GM23338 (cell line): ENCODE results near the gene TEDC2. TPM values are rescaled to one million over a fixed set of nuclear protein-coding genes. Genes with fewer than 3 reads are reported as not detected.

ENCODE experiments used
- ATAC-seq: fragments of 200-7000 bp; cut with Tn5 transposase; 3 replicates; pipeline ENCODE4 v1.9.1; 2020
- DNase-seq: peaks from one replicate; pipeline ENCODE4 v3.0.0-alpha.2; 2015; ENCODE audit warnings: low spot score
- H2AFZ ChIP-seq: fragments of 200-600 bp; sonication (generic); 2 replicates; pipeline ENCODE4 v1.8.0; 2016; ENCODE audit warnings: antibody characterized with exemption, mild to moderate bottlenecking, moderate library complexity
- H3F3A ChIP-seq: fragments of 200-600 bp; sonication (generic); replicated peaks from 2 replicates; pipeline ENCODE4 v1.8.0; 2017; ENCODE audit warnings: antibody characterized with exemption, mixed run types, low read depth
- H3K27ac ChIP-seq: fragments of 200-600 bp; sonication (generic); 2 replicates; pipeline ENCODE4 v1.6.1; 2016; ENCODE audit warnings: low read depth
- H3K27me3 ChIP-seq: fragments of 200-600 bp; sonication (generic); 2 replicates; pipeline ENCODE4 v1.8.0; 2016; ENCODE audit warnings: mild to moderate bottlenecking, mixed run types, moderate library complexity; ENCODE audit not compliant: insufficient read depth
- H3K36me3 ChIP-seq: fragments of 200-600 bp; sonication (generic); 2 replicates; pipeline ENCODE4 v1.8.0; 2016; ENCODE audit warnings: mild to moderate bottlenecking; ENCODE audit not compliant: insufficient read depth
- H3K4me1 ChIP-seq: fragments of 200-600 bp; sonication (generic); 2 replicates; pipeline ENCODE4 v1.8.0; 2016; ENCODE audit warnings: mild to moderate bottlenecking, moderate library complexity; ENCODE audit not compliant: insufficient read depth
- H3K4me2 ChIP-seq: fragments of 200-600 bp; sonication (generic); 2 replicates; pipeline ENCODE4 v1.7.1; 2017; ENCODE audit warnings: mixed run types
- H3K4me3 ChIP-seq: fragments of 200-600 bp; sonication (generic); 2 replicates; pipeline ENCODE4 v1.6.1; 2016; ENCODE audit warnings: mixed run types
- H3K79me2 ChIP-seq: fragments of 200-600 bp; sonication (generic); replicated peaks from 2 replicates; pipeline ENCODE4 v1.8.0; 2017; ENCODE audit warnings: mild to moderate bottlenecking; ENCODE audit not compliant: insufficient read depth
- H3K9me2 ChIP-seq: fragments of 200-600 bp; sonication (generic); 2 replicates; pipeline ENCODE4 v1.8.0; 2017; ENCODE audit not compliant: insufficient read depth
- H4K20me1 ChIP-seq: fragments of 200-600 bp; sonication (generic); replicated peaks from 2 replicates; pipeline ENCODE4 v1.8.0; 2017; ENCODE audit warnings: mild to moderate bottlenecking; ENCODE audit not compliant: insufficient read depth
- H3K27ac Mint-ChIP-seq: 2 replicates; pipeline ENCODE4 v1.8.0; 2020; ENCODE audit warnings: inconsistent platforms, mild to moderate bottlenecking, moderate library complexity, mixed read lengths
- H3K27me3 Mint-ChIP-seq: 3 replicates; pipeline ENCODE4 v1.8.0; 2022; ENCODE audit warnings: low read depth, mild to moderate bottlenecking, moderate library complexity, mixed read lengths, inconsistent platforms; ENCODE audit not compliant: insufficient read depth, poor library complexity
- H3K36me3 Mint-ChIP-seq: 3 replicates; pipeline ENCODE4 v1.8.0; 2021; ENCODE audit warnings: low read depth, mild to moderate bottlenecking, inconsistent platforms, moderate library complexity, mixed read lengths
- H3K4me1 Mint-ChIP-seq: 3 replicates; pipeline ENCODE4 v1.8.0; 2020; ENCODE audit warnings: mild to moderate bottlenecking, inconsistent platforms, mixed read lengths
- H3K4me3 Mint-ChIP-seq: 3 replicates; pipeline ENCODE4 v1.8.0; 2021; ENCODE audit warnings: moderate library complexity, mild to moderate bottlenecking, inconsistent platforms, mixed read lengths
- H3K9me3 Mint-ChIP-seq: 3 replicates; pipeline ENCODE4 v1.8.0; 2020; ENCODE audit warnings: moderate library complexity, mild to moderate bottlenecking, inconsistent platforms, mixed read lengths
- CREB1 ChIP-seq: fragments of 250-450 bp; sonication (Bioruptor Pico); IDR thresholded peaks from 2 replicates; pipeline ENCODE4 v1.5.0; 2020; ENCODE audit warnings: low read depth, mild to moderate bottlenecking, moderate library complexity
- CTCF ChIP-seq, 2 experiments: fragments of 200-600 bp in 1 of 2; sonication (generic) in 1 of 2; conservative IDR thresholded peaks; 2 replicates each; pipeline versions ENCODE4 v1.5.1 to v1.6.1; 2016 to 2017; ENCODE audit warnings: antibody characterized with exemption in 2 of 2, low read depth in 2 of 2, mild to moderate bottlenecking in 2 of 2, moderate library complexity in 1 of 2
- ETS1 ChIP-seq: IDR thresholded peaks from 2 replicates; pipeline ENCODE4 v1.6.1; 2016; ENCODE audit warnings: antibody characterized with exemption
- EZH2phosphoT487 ChIP-seq: fragments of 200-600 bp; sonication (generic); IDR thresholded peaks from one replicate; pipeline ENCODE4 v1.8.1; 2018; ENCODE audit warnings: antibody characterized with exemption; ENCODE audit not compliant: unreplicated experiment
- STAT1 ChIP-seq: IDR thresholded peaks from one replicate; pipeline ENCODE4 v1.6.1; 2016; ENCODE audit warnings: antibody characterized with exemption; ENCODE audit not compliant: unreplicated experiment
- ZNF114 ChIP-seq: fragments of 250-450 bp; sonication (Bioruptor Pico); IDR thresholded peaks from 2 replicates; pipeline ENCODE4 v1.5.0; 2020; ENCODE audit warnings: mild to moderate bottlenecking, moderate library complexity
- ZNF331 ChIP-seq: fragments of 250-450 bp; sonication (Bioruptor Pico); IDR thresholded peaks from 2 replicates; pipeline ENCODE4 v1.5.0; 2020; ENCODE audit warnings: low read depth, mild to moderate bottlenecking, moderate library complexity
- ZNF462 ChIP-seq: fragments of 250-450 bp; sonication (Bioruptor Pico); IDR thresholded peaks from 2 replicates; pipeline ENCODE4 v1.5.0; 2020; ENCODE audit warnings: mild to moderate bottlenecking, moderate library complexity
- polyA plus RNA-seq: library from polyadenylated mRNA; unstranded; fragments of >200 nt; fragmentation: Nextera tagmentation; extraction: Ambion mirVana; gene quantifications from 2 replicates; pipeline ENCODE4 v1.2.1, GENCODE V29; 2016
- total RNA-seq: library from RNA; depleted of rRNA; stranded (reverse); fragments of >200 nt; shearing (Covaris generic); gene quantifications from 2 replicates; pipeline ENCODE4 v1.2.3, GENCODE V29; 2014

The TEDC2 gene
- total and polyA plus RNA-seq, 2 experiments from 2014 or later, result 50.6 to 98.9 TPM

- TF ChIP-seq ZNF114 (CRISPR knock-in tag) (no peak), CREB1 (CRISPR knock-in tag) (no peak)
- Histone ChIP-seq H2AFZ (no peak overlapping the region), H3K27me3 (no peaks in the 10 kb centered on the region), H3K4me3 (no peak overlapping the region), H3K79me2 (0 out of 2 replicates have a peak, but pooled peaks cover 6% of the 10 kb centered on the region), H4K20me1 (0 out of 2 replicates have a peak, but pooled peaks cover 2% of the 10 kb centered on the region), H3K27ac (no peak overlapping the region), H3F3A (no peaks in the 10 kb centered on the region), H3K4me2 (no peak overlapping the region), H3K4me1 (no peaks in the 10 kb centered on the region), H3K9me2 (no peaks in the 10 kb centered on the region), H3K36me3 (no peaks in the 10 kb centered on the region)
- Mint-ChIP-seq H3K27me3 (peaks cover 17% of the 10 kb centered on the region), H3K36me3 (no peaks in the 10 kb centered on the region; the same call in 1 of the 3 replicates), H3K27ac (no peak overlapping the region), H3K9me3 (no peaks in the 10 kb centered on the region), H3K4me3 (no peak overlapping the region; the same call in 2 of the 3 replicates), H3K4me1 (peaks cover 20% of the 10 kb centered on the region)
- ATAC-seq (no peak), DNase-seq (no peak)
Observed at GRCh38 chr16:2484898-2485508, 25.1 kb downstream of the TEDC2 start.

GRCh38 chr16:2485811-2486507, 26.1 kb downstream of the TEDC2 start:
- no peak overlapping the region for H3K27ac ChIP-seq
- ATAC-seq, result no peak
- H2AFZ ChIP-seq, result no peak overlapping the region
- TF ChIP-seq ZNF331 (CRISPR knock-in tag) (no peak), ETS1 (no peak), EZH2phosphoT487 (no peak), ZNF462 (CRISPR knock-in tag) (no peak), CREB1 (CRISPR knock-in tag) (no peak), CTCF (conservative IDR thresholded peaks at IDR 0.05; ENCODE audit: low read depth in 2 of 2) (no peak), STAT1 (no peak), ZNF114 (CRISPR knock-in tag) (no peak)

More at GRCh38 chr16:2485811-2486507, 26.1 kb downstream of the TEDC2 start:
- DNase-seq, result no peak
- Histone ChIP-seq H3K9me2 (no peaks in the 10 kb centered on the region), H3K36me3 (no peaks in the 10 kb centered on the region), H3K27me3 (no peaks in the 10 kb centered on the region), H3K79me2 (0 out of 2 replicates have a peak, but pooled peaks cover 6% of the 10 kb centered on the region), H3K4me1 (no peaks in the 10 kb centered on the region), H3F3A (no peaks in the 10 kb centered on the region), H4K20me1 (no peaks in the 10 kb centered on the region; the same call in 1 of the 2 replicates), H3K4me2 (no peak overlapping the region), H3K4me3 (no peak overlapping the region)
- peaks cover 20% of the 10 kb centered on the region for H3K4me1 Mint-ChIP-seq
- no peaks in the 10 kb centered on the region; the same call in 1 of the 3 replicates for H3K36me3 Mint-ChIP-seq
- H3K4me3 Mint-ChIP-seq, result no peak overlapping the region
- no peak overlapping the region for H3K27ac Mint-ChIP-seq
- H3K9me3 Mint-ChIP-seq, result no peaks in the 10 kb centered on the region
- peaks cover 18% of the 10 kb centered on the region for H3K27me3 Mint-ChIP-seq
